IMR-90 (cell line): ENCODE results near the gene ISCU. TPM values are rescaled to one million over a fixed set of nuclear protein-coding genes. Genes with fewer than 3 reads are reported as not detected.

Experiments
- ATAC-seq: fragments of 200-7000 bp; cut with Tn5 transposase; 2 replicates; pipeline ENCODE4 v1.9.1; 2020; ENCODE audit warnings: low read depth, mild to moderate bottlenecking, moderate library complexity
- BruUV-seq: library from RNA; stranded (reverse); fragments of 400-500 nt; replicated peaks from 2 replicates; lab custom pipeline; 2021; lab: Mats Ljungman, UMichigan
- CTCF ChIA-PET: fragments of 300-600 bp; formaldehyde crosslinking; extraction: SDS; loops from one replicate; lab custom pipeline; 2021; ENCODE audit warnings: antibody characterized with exemption; lab: Yijun Ruan, JAX
- POLR2A ChIA-PET: fragments of 300-600 bp; sonication (Branson Sonifier 250); formaldehyde crosslinking; loops from one replicate; lab custom pipeline; 2022; ENCODE audit warnings: antibody characterized with exemption; ENCODE audit not compliant: unreplicated experiment; lab: Charles Lee
- DNase-seq: peaks from one replicate; pipeline ENCODE4 v3.0.0; 2013
- H2AFZ ChIP-seq: replicated peaks from 2 replicates; pipeline ENCODE3; 2013; ENCODE audit warnings: low read length, mild to moderate bottlenecking; ENCODE audit not compliant: poor library complexity
- H2AK5ac ChIP-seq: 2 replicates; pipeline ENCODE4 v1.6.1; 2013; ENCODE audit warnings: low read depth, low read length, inconsistent platforms
- H2AK9ac ChIP-seq: replicated peaks from 2 replicates; pipeline ENCODE3; 2013; ENCODE audit warnings: mild to moderate bottlenecking, low read depth, low read length, moderate library complexity; ENCODE audit not compliant: poor library complexity
- H2BK120ac ChIP-seq: 2 replicates; pipeline ENCODE4 v1.6.1; 2013; ENCODE audit warnings: low read depth, low read length, inconsistent platforms
- H2BK15ac ChIP-seq: 3 replicates; pipeline ENCODE4 v1.6.1; 2013; ENCODE audit warnings: low read depth, low read length, inconsistent platforms
- H2BK20ac ChIP-seq: 2 replicates; pipeline ENCODE4 v1.6.1; 2013; ENCODE audit warnings: low read depth, mild to moderate bottlenecking, inconsistent platforms, low read length, moderate library complexity
- H2BK5ac ChIP-seq: 2 replicates; pipeline ENCODE4 v1.6.1; 2013; ENCODE audit warnings: mild to moderate bottlenecking, low read depth, low read length, inconsistent platforms; ENCODE audit not compliant: poor library complexity, severe bottlenecking
- H3K14ac ChIP-seq: replicated peaks from 2 replicates; pipeline ENCODE4 v1.6.1; 2013; ENCODE audit warnings: low read depth, low read length, inconsistent platforms
- H3K18ac ChIP-seq: 2 replicates; pipeline ENCODE4 v1.6.1; 2013; ENCODE audit warnings: low read depth, low read length, control low read depth
- H3K23ac ChIP-seq: 2 replicates; pipeline ENCODE4 v1.6.1; 2013; ENCODE audit warnings: low read depth, low read length, inconsistent platforms
- H3K27ac ChIP-seq: 2 replicates; pipeline ENCODE4 v1.5.1; 2013; ENCODE audit warnings: mild to moderate bottlenecking, control low read depth, low read length; ENCODE audit not compliant: insufficient read depth
- H3K27me3 ChIP-seq: 2 replicates; pipeline ENCODE4 v1.6.1; 2013; ENCODE audit warnings: low read length; ENCODE audit not compliant: control insufficient read depth, insufficient read depth
- H3K36me3 ChIP-seq: 2 replicates; pipeline ENCODE4 v1.6.1; 2013; ENCODE audit warnings: low read length, mixed read lengths; ENCODE audit not compliant: control insufficient read depth, insufficient read depth
- H3K4ac ChIP-seq: 2 replicates; pipeline ENCODE4 v1.6.1; 2013; ENCODE audit warnings: low read depth, low read length, inconsistent platforms
- H3K4me1 ChIP-seq: 2 replicates; pipeline ENCODE4 v1.6.1; 2013; ENCODE audit warnings: low read length, mixed read lengths; ENCODE audit not compliant: control insufficient read depth, insufficient read depth
- H3K4me2 ChIP-seq: 2 replicates; pipeline ENCODE4 v1.6.1; 2013; ENCODE audit warnings: low read depth, mild to moderate bottlenecking, control low read depth, low read length, moderate library complexity
- H3K4me3 ChIP-seq: 2 replicates; pipeline ENCODE4 v1.5.1; 2013; ENCODE audit warnings: low read depth, mild to moderate bottlenecking, control low read depth, low read length, moderate library complexity; ENCODE audit not compliant: insufficient read depth
- H3K56ac ChIP-seq: 2 replicates; pipeline ENCODE4 v1.6.1; 2013; ENCODE audit warnings: low read length, inconsistent platforms; ENCODE audit not compliant: insufficient read depth; ENCODE audit errors: extremely low read depth
- H3K79me1 ChIP-seq, 2 experiments: 2 replicates each; pipeline ENCODE4 v1.6.1; 2013; ENCODE audit warnings: low read length in 2 of 2, inconsistent platforms in 1 of 2, low read depth in 1 of 2
- H3K9ac ChIP-seq: 2 replicates; pipeline ENCODE4 v1.6.1; 2013; ENCODE audit warnings: low read depth, low read length, control low read depth
- H3K9me1 ChIP-seq: 2 replicates; pipeline ENCODE4 v1.6.1; 2013; ENCODE audit warnings: low read length, inconsistent platforms; ENCODE audit not compliant: insufficient read depth
- H3K9me3 ChIP-seq: 2 replicates; pipeline ENCODE4 v1.6.1; 2013; ENCODE audit warnings: low read length; ENCODE audit not compliant: control insufficient read depth, insufficient read depth
- H4K20me1 ChIP-seq: 2 replicates; pipeline ENCODE4 v1.6.1; 2013; ENCODE audit warnings: low read length, inconsistent platforms; ENCODE audit not compliant: insufficient read depth
- H4K5ac ChIP-seq: 2 replicates; pipeline ENCODE4 v1.6.1; 2013; ENCODE audit warnings: mild to moderate bottlenecking, low read depth, low read length, control low read depth
- H4K8ac ChIP-seq, 2 experiments: 2 replicates each; pipeline ENCODE4 v1.6.1; 2013; ENCODE audit warnings: low read depth in 2 of 2, low read length in 2 of 2, control low read depth in 1 of 2, inconsistent platforms in 1 of 2
- H4K91ac ChIP-seq: 2 replicates; pipeline ENCODE4 v1.6.1; 2013; ENCODE audit warnings: low read depth, low read length, inconsistent platforms; ENCODE audit not compliant: insufficient read depth
- CHD1 ChIP-seq: IDR thresholded peaks from 2 replicates; pipeline ENCODE4 v1.6.1; 2012; ENCODE audit warnings: low read depth, low read length, improper control_type of control experiment
- FOS ChIP-seq: fragments of 150-350 bp; IDR thresholded peaks from 2 replicates; pipeline ENCODE4 v1.6.1; 2016; ENCODE audit warnings: low read depth, low read length
- MXI1 ChIP-seq: IDR thresholded peaks from 2 replicates; pipeline ENCODE4 v1.6.1; 2012; ENCODE audit warnings: low read depth, mild to moderate bottlenecking, low read length, moderate library complexity, borderline replicate concordance
- NFE2L2 ChIP-seq: fragments of 150-350 bp; IDR thresholded peaks from 2 replicates; pipeline ENCODE4 v1.6.1; 2016; ENCODE audit warnings: low read depth, mild to moderate bottlenecking, low read length
- POLR2A ChIP-seq: IDR thresholded peaks from 2 replicates; pipeline ENCODE4 v1.6.1; 2012; ENCODE audit warnings: mild to moderate bottlenecking, low read depth, low read length
- RFX5 ChIP-seq: IDR thresholded peaks from 2 replicates; pipeline ENCODE4 v1.8.0; 2012; ENCODE audit warnings: low read depth, mild to moderate bottlenecking, low read length, moderate library complexity
- WGBS, 2 experiments: methylation state at CpG; one replicate each; pipeline versions ENCODE4 v1.1.5 to v1.1.7; 2013; ENCODE audit warnings: missing lambda C conversion rate in 2 of 2; ENCODE audit not compliant: insufficient read length in 1 of 2; ENCODE audit errors: extremely low coverage in 2 of 2; 5-methylcytosine and 5-hydroxymethylcytosine counted together
- dilution Hi-C: fragments of 300-500 bp; cut with HindIII; formaldehyde crosslinking; loops from one replicate; pipeline ENCODE4 v1.14.3; 2018; ENCODE audit warnings: low sequenced_read_pairs; ENCODE audit not compliant: unreplicated experiment
- in situ Hi-C: fragments of 300-500 bp; cut with MboI; formaldehyde crosslinking; loops from 3 replicates; pipeline ENCODE4 v1.14.3; 2019; ENCODE audit warnings: low sequenced_read_pairs, inconsistent platforms, mixed read lengths
- intact Hi-C: fragments of 100-400 bp; cut with micrococcal nuclease; formaldehyde crosslinking; loops from 2 replicates; pipeline ENCODE4 v1.10.0; 2022
- polyA plus RNA-seq, 3 experiments: library from polyadenylated mRNA; depleted of rRNA; stranded (reverse); fragments of >200 nt; gene quantifications; 2 replicates each; pipeline ENCODE4 v1.2.3, GENCODE V29; 2012; ENCODE audit warnings: low replicate concordance in 1 of 3
- total RNA-seq: library from RNA; depleted of rRNA; stranded (reverse); fragments of >200 nt; gene quantifications from 2 replicates; pipeline ENCODE4 v1.2.3, GENCODE V29; 2012

The ISCU gene
- total and polyA plus RNA-seq, 2 of the 4 experiments (the other 2 are of a cell fraction): 52.7 to 87.2 TPM

DNA sequence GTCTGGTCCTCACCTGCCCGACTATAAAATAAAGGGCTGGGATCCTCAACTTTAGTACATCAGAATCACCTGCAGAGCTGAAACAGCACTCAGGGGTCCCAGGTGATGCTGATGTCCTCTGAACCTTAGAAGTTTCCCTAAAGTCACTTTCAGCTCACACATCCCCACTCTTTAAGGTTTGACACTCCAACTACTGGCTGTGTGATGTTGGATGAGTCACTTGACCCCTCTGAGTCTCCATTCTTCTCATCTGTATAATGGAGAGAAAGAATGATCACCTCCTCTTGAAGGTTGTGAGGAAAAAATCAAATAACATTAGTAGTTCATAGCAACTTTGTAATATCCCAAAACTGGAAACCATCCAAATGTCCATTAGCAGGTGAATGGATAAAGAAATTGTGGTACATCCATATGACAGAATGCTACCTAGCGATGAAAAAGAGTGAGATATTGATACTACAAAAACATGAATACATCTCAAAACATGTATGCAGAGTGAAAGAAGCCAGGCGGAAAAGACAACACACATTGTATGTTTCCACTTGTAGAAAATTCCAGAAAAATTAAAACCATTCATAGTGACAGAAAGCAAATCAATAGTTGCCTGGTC is 22.2 kb downstream of the ISCU start:
- no peaks in the 10 kb centered on the region for H3K79me1 ChIP-seq
- no peak overlapping the region for H3K14ac ChIP-seq
- ATAC-seq (no peak), DNase-seq (no peak)
- no peak overlapping the region for H2AFZ ChIP-seq
- ChIA-PET POLR2A (no interaction called here), CTCF (no interaction called here)
- no TSS peak for BruUV-seq
- H2BK5ac ChIP-seq: no peak overlapping the region
- no peak overlapping the region for H2BK120ac ChIP-seq
- no peaks in the 10 kb centered on the region for H4K20me1 ChIP-seq
- H3K9ac ChIP-seq: no peak overlapping the region
- TF ChIP-seq NFE2L2: no peak
- no peak for TF ChIP-seq FOS
- TF ChIP-seq CHD1: no peak
- TF ChIP-seq RFX5: no peak
- no peak for TF ChIP-seq MXI1
- no peak for TF ChIP-seq POLR2A
- H2BK15ac ChIP-seq: no peak overlapping the region
- H3K9me3 ChIP-seq: no peaks in the 10 kb centered on the region
- H3K27ac ChIP-seq: no peak overlapping the region
- H3K56ac ChIP-seq: no peak overlapping the region
- no peak overlapping the region for H3K18ac ChIP-seq
- H3K27me3 ChIP-seq: peaks cover 2% of the 10 kb centered on the region
- no peaks in the 10 kb centered on the region for H3K36me3 ChIP-seq
- in situ Hi-C loops (no loop called here), dilution Hi-C loops (no loop called here), intact Hi-C loops (no loop called here)
- no peak overlapping the region for H2BK20ac ChIP-seq
- no peak overlapping the region for H2AK9ac ChIP-seq
- WGBS, 2 experiments: 50% methylated on average over 1 of the region's 3 CpGs; no CpG with 5 or more reads in 1 of the 2 experiments
- H3K23ac ChIP-seq: no peak overlapping the region
- no peak overlapping the region for H3K4me3 ChIP-seq
- no peak overlapping the region for H4K8ac ChIP-seq
- peaks cover 11% of the 10 kb centered on the region; the same call in 1 of the 2 replicates for H3K4me1 ChIP-seq
- H3K4ac ChIP-seq: no peak overlapping the region
- H4K91ac ChIP-seq: no peak overlapping the region
- no peak overlapping the region for H3K4me2 ChIP-seq
- H2AK5ac ChIP-seq: no peak overlapping the region
- H3K9me1 ChIP-seq: no peaks in the 10 kb centered on the region; the same call in 1 of the 2 replicates
- no peak overlapping the region for H4K5ac ChIP-seq
